ENCODE results near the gene SCAANT1. TPM values are rescaled to one million over a fixed set of nuclear protein-coding genes. Genes with fewer than 3 reads are reported as not detected.
A peak's percentile ranks its signal among the peaks of the same experiment; 100 is the strongest.

The SCAANT1 gene
- total RNA-seq, 1 donor from 2014 or later: not detected

DNA sequence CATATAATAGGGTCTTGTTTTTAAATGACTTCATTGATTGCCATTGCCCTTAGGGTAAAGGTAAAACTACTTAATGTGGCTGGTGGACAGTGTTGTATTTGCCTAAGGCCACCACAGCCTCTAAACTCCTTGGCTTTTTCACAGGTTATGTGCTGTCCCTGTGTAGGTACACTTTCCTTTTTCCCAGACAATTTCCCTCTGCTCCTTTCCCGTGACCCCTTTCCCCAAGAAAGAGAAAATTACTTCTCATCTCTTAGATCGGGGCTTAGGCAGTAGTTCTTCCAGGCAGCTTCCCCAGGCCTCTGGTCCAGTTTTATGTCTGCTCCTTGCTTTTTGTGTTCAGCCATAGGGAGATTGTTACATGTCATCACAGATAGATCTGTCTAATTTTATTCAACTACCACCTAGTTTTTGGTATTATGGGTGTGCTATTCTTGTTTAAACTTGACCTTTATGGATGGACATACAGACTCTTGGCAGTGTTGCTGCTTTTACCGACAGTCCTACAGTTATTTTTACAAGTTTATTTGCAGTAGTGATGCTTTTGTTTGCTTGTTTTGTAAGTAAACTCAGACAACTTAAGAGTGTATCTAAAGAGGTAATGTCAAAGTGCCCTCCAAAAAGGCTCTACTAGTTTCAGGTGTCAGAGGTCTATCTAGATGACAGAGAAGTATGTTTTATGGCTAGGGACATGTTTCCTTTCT is 20.5 kb upstream of the SCAANT1 start:
- H3K27me3 Mint-ChIP-seq (ENCODE audit: low read depth): no peaks in the 10 kb centered on the region
- H3K4me1 Mint-ChIP-seq: peaks cover 12% of the 10 kb centered on the region
- DNase-seq (ENCODE audit: low spot score in 2 of 2, unreplicated experiment in 2 of 2): no peak
- TF ChIP-seq, protein P1, sequence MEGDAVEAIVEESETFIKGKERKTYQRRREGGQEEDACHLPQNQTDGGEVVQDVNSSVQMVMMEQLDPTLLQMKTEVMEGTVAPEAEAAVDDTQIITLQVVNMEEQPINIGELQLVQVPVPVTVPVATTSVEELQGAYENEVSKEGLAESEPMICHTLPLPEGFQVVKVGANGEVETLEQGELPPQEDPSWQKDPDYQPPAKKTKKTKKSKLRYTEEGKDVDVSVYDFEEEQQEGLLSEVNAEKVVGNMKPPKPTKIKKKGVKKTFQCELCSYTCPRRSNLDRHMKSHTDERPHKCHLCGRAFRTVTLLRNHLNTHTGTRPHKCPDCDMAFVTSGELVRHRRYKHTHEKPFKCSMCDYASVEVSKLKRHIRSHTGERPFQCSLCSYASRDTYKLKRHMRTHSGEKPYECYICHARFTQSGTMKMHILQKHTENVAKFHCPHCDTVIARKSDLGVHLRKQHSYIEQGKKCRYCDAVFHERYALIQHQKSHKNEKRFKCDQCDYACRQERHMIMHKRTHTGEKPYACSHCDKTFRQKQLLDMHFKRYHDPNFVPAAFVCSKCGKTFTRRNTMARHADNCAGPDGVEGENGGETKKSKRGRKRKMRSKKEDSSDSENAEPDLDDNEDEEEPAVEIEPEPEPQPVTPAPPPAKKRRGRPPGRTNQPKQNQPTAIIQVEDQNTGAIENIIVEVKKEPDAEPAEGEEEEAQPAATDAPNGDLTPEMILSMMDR (IDR thresholded peaks at IDR 0.05; ENCODE audit: unreplicated experiment): no peak
- no peaks in the 10 kb centered on the region for H3K9me3 Mint-ChIP-seq
- no peak overlapping the region for H3K27ac Mint-ChIP-seq
- H3K36me3 Mint-ChIP-seq: peaks cover 9% of the 10 kb centered on the region
- no peak overlapping the region for H3K4me3 Mint-ChIP-seq

DNA sequence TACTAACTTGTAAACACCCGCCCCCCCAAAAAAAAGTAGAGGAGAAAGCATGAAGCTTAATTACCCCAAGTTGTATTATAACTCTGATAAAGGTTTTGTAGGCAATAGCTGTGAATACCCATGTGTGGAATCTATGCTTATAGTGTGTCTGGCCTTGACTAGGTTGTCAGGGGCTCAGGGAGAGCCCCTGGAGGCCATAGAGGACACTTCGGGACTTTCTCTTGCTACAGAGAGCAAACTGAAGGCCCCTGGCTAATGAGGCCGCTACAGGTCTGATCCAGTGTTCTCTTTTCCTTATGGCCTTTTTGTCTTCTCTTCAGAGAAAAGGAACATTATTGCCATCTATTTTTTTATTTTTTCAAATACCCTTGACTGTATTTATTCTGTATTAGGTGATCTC is 19.1 kb upstream of the SCAANT1 start:
- H3K9me3 Mint-ChIP-seq: peaks cover under 1% of the 10 kb centered on the region
- TF ChIP-seq, protein P1 (IDR thresholded peaks at IDR 0.05; ENCODE audit: unreplicated experiment): no peak
- H3K27ac Mint-ChIP-seq: no peak overlapping the region
- H3K27me3 Mint-ChIP-seq (ENCODE audit: low read depth): no peaks in the 10 kb centered on the region
- H3K4me1 Mint-ChIP-seq: peaks cover 1% of the 10 kb centered on the region
- no peak overlapping the region for H3K4me3 Mint-ChIP-seq
- peaks cover 19% of the 10 kb centered on the region for H3K36me3 Mint-ChIP-seq
- no peak for DNase-seq (ENCODE audit: low spot score in 2 of 2, unreplicated experiment in 2 of 2)

DNA sequence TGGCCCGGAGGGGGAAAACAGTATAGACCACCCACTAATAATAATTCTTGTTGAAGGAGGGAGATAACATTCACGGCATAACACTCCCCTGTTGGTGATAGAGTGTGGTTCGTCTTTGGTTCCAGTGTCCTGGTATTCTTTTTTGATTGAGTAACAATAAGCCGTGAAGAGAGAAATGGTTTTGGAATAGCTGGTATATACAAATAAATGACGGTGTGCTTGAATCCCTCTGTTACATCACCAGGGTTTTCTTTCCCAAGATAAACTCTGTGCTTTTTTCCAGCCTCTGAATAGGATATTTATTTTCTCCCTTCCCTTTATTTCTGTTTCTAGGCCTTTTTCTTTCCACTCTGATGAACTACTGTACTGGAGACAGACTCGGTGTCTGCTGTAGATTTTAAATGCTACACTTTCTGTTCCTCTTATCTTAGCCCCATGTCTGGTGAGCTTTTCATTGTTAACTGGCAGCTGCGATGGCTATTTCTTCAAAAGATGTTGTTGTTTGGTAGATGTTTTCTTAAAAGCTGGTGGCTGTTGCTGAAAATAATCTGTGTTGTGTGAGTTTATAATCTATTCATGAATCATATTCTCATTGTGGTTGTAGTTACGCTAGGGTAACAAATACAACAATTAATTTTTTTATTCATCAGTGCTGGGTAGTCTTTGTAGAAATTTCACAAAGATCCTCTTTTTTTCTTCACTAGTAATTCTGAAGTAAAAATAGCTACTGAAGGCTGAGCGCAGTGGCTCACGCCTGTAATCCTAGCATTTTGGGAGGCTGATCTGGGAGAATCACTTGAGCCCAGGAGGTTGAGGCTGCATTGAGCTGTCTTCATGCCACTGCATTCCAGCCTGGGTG is 15.5 kb upstream of the SCAANT1 start:
- Mint-ChIP-seq H3K9me3 (peaks cover 18% of the 10 kb centered on the region), H3K36me3 (peaks cover 41% of the 10 kb centered on the region), H3K4me3 (no peak overlapping the region), H3K4me1 (no peaks in the 10 kb centered on the region), H3K27me3 (ENCODE audit: low read depth) (no peaks in the 10 kb centered on the region), H3K27ac (peak overlapping the region; percentile 27)
- no peak for DNase-seq (ENCODE audit: low spot score in 2 of 2, unreplicated experiment in 2 of 2)
- TF ChIP-seq, protein P1 (IDR thresholded peaks at IDR 0.05; ENCODE audit: unreplicated experiment): no peak

DNA sequence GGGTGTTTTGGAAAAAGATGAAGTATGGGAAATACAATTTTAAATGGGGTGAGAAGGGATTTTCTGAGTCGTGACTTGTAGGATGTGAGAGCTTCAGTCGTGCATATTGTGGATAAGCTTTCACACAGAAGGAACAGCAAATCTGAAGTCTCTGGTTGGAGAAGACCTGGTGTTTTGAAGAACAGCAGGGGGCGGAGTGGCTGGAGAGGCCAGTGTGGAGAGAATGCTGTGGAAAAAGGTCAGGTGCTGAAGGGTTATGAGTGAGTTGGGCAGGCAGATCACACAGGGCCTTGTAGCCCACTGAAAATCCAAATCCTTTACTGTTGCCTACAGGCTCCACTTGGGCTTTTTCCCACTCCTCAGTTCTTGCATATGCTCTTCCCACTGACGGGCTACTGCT is 14.1 kb upstream of the SCAANT1 start:
- no peaks in the 10 kb centered on the region for H3K4me1 Mint-ChIP-seq
- TF ChIP-seq, protein P1 (IDR thresholded peaks at IDR 0.05; ENCODE audit: unreplicated experiment): no peak
- no peak overlapping the region for H3K4me3 Mint-ChIP-seq
- no peak overlapping the region for H3K27ac Mint-ChIP-seq
- peaks cover 48% of the 10 kb centered on the region for H3K36me3 Mint-ChIP-seq
- peaks cover 18% of the 10 kb centered on the region for H3K9me3 Mint-ChIP-seq
- no peaks in the 10 kb centered on the region for H3K27me3 Mint-ChIP-seq (ENCODE audit: low read depth)
- DNase-seq (ENCODE audit: low spot score in 2 of 2, unreplicated experiment in 2 of 2): no peak

DNA sequence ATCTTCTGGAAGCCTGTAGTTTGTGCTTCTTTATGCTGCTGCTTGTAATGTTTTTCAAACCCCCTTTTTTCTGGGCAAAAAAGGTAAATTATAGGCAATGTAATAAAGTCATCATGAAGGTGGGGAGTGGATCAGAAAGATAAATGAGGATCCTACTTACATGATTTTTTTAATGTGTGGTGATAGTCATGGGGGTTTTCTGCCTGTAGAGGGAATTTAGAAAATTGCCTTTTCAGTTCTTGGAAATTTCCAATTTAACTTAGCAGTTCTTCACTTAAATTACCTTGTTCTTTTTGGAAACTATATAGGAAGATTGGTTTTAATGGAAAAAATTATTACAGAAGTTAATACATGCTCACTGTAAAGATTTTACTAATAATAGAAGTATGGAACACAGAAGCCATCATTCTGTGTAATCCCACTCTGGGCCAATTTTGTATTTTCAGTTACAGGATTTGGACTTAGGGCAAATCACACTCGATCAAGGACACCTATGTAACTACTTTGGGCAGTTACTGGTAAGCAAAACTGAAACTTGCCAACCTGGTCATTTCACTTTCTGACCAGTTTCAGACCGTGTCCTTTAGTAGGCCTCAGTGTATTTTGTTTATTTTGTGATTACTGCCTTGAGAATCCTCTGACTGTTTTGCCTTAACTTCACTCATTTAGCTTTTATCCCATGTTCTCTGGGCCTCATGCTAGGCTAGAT is 10.5 kb upstream of the SCAANT1 start:
- peaks cover 51% of the 10 kb centered on the region for H3K36me3 Mint-ChIP-seq
- no peaks in the 10 kb centered on the region for H3K27me3 Mint-ChIP-seq (ENCODE audit: low read depth)
- H3K4me1 Mint-ChIP-seq: peaks cover 3% of the 10 kb centered on the region
- H3K27ac Mint-ChIP-seq: no peak overlapping the region
- no peak overlapping the region for H3K4me3 Mint-ChIP-seq
- TF ChIP-seq, protein P1 (IDR thresholded peaks at IDR 0.05; ENCODE audit: unreplicated experiment): no peak
- no peak for DNase-seq (ENCODE audit: low spot score in 2 of 2, unreplicated experiment in 2 of 2)
- peaks cover 18% of the 10 kb centered on the region for H3K9me3 Mint-ChIP-seq

Data from mesothelial cell of epicardium (in vitro differentiated cells).